GM04504 (cell line): ENCODE data around the gene MT1HL1.

ENCODE experiments used
- DNase-seq: peaks from one replicate; pipeline ENCODE4 v3.0.0-alpha.2; 2012; ENCODE audit warnings: low read depth

MT1HL1 gene

GRCh38 chr1:237004116-237004515 is at the start of gene MT1HL1:
MT1HL1 (minus strand) TSS chr1:237004441; CDS start chr1:237004372, 69 bp downstream.
- no peak for DNase-seq

DNA sequence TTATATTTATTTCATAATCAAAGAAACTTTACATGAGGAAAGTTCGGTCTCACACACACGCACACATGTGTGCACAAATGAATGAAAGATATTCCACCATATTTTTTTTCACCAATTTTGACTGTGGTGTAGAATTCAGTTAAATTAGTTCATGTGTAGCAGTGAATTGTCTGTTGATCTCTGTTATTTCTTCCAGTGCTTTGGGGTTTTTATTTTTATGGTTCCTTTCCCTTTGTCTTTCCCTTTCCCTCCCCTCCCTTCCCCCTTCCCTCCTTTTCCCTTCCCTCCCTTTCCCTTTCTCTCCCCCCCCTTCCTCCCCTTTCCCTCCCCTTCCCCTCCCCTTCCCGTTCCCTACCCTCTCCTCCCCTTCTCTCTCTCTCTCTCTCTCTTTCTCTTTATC is 46.7 kb upstream of the MT1HL1 start:
- no peak for DNase-seq

DNA sequence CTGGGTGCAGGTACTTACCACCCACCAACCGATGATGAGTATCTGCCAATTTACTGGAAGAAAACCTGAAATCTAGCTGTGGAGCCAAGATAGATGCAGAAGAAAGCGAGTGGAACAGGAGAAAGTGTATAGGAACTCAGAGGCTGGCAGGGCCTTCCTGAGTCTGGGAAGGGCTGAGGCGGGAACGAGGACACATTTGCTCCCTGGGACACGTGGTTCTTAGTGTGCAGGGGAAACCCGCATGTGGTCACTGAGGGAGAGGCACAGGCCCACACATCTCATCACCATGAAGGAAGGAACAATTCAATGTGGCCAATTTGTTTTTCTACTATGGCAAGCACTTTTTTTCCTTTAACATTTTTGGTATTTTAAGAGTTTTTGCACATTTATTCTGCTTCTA is 45.9 kb upstream of the MT1HL1 start:
- no peak for DNase-seq

- DNase-seq = no peak
Measured at GRCh38 chr1:237048803-237049202, 44.6 kb upstream of the MT1HL1 start.

GRCh38 chr1:237045278-237046016 is 41.2 kb upstream of the MT1HL1 start:
- DNase-seq = no peak

DNA sequence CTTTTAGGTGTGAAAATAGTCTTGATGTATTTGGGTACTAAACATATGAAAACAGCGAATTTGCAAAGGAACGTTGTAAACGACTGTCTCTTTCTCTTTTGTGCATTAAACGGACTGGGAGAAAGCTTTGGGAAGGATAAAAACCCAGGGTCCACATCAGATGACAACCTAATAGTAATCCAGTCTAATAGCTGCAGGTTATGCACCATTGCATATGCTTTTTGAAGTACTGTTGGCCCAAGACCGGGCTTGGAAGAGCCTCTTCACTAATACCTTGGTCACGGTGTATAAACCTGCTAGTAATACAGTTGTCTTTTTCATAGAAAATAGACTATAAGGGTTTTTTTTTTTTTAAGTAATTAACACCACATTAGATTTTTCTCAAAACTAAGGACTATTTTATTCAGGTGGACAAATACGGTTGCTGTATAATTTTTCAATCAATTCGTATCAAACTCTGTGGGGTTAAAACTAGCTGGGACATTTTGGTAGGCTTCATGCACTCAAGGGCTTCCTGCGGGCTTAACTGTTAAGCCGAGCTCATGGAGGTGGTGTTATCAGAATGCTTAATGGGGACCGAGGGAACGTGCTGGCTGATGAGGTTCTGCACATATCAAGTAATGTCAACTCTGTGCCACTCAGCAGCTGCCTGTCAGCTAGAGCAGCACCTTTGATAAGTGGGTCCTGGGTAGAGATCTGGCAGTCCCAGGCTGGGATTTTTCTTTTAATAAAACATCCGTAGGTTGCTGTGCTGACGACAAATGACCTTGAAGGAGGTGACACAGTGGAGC is 39.8 kb upstream of the MT1HL1 start:
- no peak for DNase-seq

- DNase-seq = no peak
Measured at GRCh38 chr1:237042892-237043576, 38.8 kb upstream of the MT1HL1 start.

- no peak for DNase-seq
Measured at GRCh38 chr1:237042526-237042891, 38.3 kb upstream of the MT1HL1 start.

DNA sequence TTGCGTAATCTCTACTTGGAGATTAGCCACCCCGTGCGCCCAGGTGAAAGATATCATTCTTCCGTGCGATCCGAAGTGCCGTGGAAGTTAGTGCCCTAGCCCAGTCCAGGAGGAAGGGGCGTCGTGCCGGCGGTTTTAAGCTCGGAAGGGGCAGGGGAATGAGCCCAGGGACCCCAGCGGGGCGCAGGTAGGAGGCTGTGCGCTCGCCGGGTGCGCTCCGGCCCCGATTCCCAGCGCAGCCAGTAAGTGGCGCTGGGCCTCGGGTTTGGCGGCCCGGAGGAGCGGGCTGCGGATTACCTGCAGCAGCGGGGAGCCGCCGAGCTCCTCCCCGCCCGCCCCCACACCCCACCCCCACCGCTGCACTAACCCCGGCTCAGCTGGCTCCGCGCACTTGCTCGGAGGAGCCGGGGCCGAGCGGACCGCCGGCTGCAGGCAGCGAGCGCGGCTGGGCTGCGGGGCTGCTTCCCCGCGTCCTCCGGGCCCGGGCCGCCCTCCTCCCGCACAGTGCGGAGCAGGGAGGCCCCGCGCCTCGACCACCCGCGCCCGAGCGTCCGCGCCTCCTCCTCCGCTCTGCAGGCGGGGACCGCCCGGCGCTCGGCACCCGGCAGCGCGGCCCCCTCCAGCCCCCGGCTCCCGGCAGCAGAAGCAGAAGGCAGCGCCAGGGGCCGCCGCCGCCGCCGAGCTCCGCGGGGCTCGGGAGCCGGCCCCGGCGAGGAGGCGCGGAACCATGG is 37.7 kb upstream of the MT1HL1 start, which contains the start of gene RYR2:
Gene RYR2 (plus strand): TSS at position 390 of the 731 bp plus-strand sequence. CDS start 338 bp downstream, at position 728.
- no peak for DNase-seq

- no peak for DNase-seq
Measured at GRCh38 chr1:237041461-237041794, 37.2 kb upstream of the MT1HL1 start.

DNA sequence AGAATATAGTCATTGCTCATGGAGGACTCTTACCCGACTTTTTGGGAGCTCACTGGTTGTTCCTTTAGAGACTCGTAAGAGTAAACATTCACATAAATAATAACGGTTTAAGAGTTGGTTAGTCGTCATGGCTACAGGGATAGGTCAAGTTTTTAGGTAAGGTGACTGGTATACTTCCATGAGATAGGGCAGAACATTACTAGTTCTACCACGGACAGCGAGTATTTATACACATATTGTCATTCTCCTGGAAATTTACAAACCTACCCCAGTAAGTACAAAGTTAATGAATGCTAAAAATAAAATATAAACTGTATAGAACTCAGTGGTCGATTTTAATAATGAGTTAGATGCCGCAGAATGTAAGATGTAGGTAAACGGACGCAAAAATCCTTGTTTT is 36.6 kb upstream of the MT1HL1 start:
- no peak for DNase-seq

DNA sequence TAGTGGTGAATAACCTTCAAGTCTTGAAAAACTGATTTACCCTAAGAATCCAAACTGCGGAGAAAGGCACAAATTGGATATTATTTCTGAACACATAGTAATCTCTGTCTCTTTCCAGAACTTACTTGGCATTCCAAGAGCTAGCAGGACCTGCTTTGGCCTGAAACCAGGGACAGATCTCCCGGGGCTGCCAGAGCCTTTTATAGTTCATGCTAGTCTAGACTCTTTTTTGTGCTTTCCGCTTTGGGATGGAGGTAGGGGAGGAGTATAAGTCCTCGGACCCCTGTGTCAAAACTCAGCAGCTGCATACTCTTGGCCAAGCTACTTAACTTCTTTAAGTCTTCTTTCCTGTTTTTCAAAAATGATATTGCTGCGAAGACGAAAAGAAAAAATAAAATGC is 34.0 kb upstream of the MT1HL1 start:
- no peak for DNase-seq

GRCh38 chr1:237035759-237036158 is 31.5 kb upstream of the MT1HL1 start:
- DNase-seq = no peak

- DNase-seq = no peak
Measured at GRCh38 chr1:237033804-237034203, 29.6 kb upstream of the MT1HL1 start.

GRCh38 chr1:237033061-237033460 is 28.8 kb upstream of the MT1HL1 start:
- DNase-seq = no peak

DNA sequence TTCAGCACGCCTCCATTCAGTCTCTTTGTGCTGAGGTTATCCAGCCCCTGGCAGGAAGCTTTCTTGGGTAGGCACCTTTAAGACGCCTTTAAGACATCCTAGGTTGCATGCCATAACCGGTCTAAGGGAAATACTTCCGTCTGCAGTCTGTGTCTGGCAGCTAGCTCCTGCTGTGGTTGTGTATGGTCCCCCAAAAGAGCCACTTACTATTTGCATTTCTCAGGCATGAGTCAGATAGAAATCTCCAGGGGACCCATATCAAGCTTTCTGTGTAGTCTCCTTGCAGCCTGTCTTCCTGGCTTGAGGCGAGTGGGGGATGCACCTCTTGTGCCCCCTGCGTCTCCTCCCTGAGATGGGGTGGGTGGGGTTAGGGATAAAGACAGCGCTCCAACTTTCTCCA is 27.8 kb upstream of the MT1HL1 start:
- DNase-seq = no peak

DNA sequence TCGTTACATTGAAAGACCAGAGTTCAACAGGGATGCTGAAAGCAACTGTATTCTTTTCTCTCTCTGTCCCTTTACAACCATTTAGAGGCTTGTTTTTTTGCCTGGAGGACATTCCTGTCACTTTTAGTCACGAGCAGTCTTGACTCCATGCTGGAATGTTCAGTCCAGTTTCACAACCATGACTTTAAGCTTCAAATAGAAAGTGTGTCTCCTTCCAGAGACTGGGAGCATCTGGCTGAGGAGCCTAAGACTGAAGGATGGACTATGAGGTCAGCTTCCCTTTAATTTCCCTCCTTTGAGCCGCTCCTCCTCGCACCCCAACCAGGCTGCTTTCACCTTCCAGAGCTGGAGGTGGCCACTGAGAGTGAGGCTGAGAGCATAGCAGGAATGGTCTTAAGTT is 27.2 kb upstream of the MT1HL1 start:
- no peak for DNase-seq

DNA sequence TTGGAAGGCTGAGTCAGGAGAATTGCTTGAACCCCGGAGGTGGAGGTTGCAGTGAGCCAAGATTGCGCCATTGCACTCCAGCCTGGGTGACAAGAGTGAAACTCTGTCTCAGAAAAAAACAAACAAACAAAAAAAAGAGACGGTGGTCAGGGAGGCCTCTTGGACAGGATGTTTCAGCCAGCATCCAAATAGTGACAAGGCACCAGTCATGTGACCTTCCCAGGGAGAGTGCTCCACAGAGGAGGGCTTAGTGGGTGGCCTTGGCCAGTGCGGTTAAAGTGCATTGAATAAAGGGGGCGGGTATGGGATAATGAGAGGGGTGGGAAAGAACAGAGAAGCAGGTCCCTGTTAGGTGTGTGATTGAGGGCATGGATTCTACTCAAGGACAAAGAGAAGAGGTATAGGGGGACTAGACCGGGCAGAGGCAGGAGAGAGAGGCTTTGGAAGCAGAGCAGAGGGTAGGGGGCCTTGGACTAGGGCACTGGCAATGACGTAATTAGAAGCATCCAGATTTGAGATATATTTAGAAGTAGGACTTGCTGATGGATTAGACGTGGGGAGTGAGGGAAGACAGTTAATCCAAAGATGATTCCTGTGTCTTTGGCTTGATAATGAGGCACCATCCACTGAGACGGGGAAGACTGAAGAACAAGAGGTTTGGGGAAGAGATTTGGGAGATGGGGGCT is 25.8 kb upstream of the MT1HL1 start:
- no peak for DNase-seq

- no peak for DNase-seq
Measured at GRCh38 chr1:237029240-237029639, 25.0 kb upstream of the MT1HL1 start.

DNA sequence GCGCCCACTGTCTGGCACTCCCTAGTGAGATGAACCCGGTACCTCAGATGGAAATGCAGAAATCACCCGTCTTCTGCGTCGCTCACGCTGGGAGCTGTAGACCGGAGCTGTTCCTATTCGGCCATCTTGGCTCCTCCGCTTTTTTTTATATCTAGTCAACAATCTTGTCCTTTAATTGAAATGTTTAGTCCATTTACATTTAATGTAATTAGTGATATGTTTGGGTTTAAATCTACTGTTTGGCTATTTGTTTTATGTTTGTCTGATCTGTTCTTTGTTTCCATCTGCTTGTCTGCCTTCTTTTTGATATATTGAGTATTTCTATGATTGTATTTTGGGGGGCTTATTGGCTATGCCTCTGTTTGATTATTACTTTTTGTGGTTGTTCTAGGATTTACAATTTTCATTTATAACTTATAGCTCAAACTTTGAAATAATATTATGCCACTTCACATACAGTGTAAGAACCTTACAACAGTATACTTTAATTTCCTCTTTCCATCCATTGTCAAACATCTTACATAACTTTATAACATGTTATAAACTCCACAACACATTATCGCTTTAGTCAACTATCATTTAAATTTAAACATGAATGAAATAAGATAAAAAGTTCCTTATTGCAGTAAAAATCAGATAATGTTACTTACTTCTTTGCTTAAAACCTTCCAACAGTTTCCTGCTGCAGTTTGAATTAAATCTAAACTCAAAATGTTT is 21.3 kb upstream of the MT1HL1 start:
- no peak for DNase-seq

DNA sequence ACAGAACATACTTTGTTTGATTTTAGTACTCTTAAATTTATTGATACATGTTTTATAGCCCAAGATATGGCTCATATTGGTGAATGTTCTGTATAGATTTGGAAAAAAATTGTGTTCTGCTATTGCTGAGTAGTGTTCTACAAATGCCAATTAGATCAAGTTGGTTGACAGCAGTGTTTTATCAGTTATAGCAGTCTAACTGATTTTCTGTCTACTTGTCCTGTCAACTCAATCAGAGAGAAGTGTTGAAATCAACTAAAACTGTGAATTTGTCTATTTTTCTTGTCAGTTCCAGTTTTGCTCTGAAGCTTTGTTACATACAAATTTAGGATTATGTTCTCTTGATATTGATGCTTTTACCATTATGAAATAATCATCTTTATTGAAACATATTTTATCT is 14.7 kb upstream of the MT1HL1 start:
- DNase-seq = no peak
